PFSK-1 (cell line): ENCODE measurements around the gene SYNPR.

Experiments used
- FOXP2 ChIP-seq: optimal IDR thresholded peaks from 2 replicates; pipeline ENCODE3; 2011; ENCODE audit warnings: borderline replicate concordance, control low read depth, inconsistent platforms; ENCODE audit not compliant: insufficient read depth; ENCODE audit errors: extremely low read length, extremely low read depth
- POLR2AphosphoS5 ChIP-seq: IDR thresholded peaks from 2 replicates; pipeline ENCODE4 v1.6.1; 2012; ENCODE audit warnings: low read depth, mild to moderate bottlenecking, control low read depth, low read length, moderate library complexity
- REST ChIP-seq, 2 experiments: IDR thresholded peaks; 2 replicates each; pipeline versions ENCODE4 v1.6.1 to v1.8.0; 2011 to 2012; ENCODE audit warnings: low read depth in 2 of 2, low read length in 2 of 2, control low read depth in 1 of 2, inconsistent platforms in 1 of 2, mild to moderate bottlenecking in 1 of 2, moderate library complexity in 1 of 2; ENCODE audit not compliant: insufficient read depth in 1 of 2
- SIN3A ChIP-seq: IDR thresholded peaks from 2 replicates; pipeline ENCODE4 v1.6.1; 2012; ENCODE audit warnings: mild to moderate bottlenecking, low read length, moderate library complexity, borderline replicate concordance; ENCODE audit not compliant: insufficient read depth
- TAF1 ChIP-seq: IDR thresholded peaks from 2 replicates; pipeline ENCODE4 v1.6.1; 2012; ENCODE audit warnings: low read length, control low read depth, borderline replicate concordance; ENCODE audit not compliant: insufficient read depth

Gene SYNPR

GRCh38 chr3:63303238-63303637 is 25.1 kb downstream of the SYNPR start:
- TF ChIP-seq FOXP2 (no peak), POLR2AphosphoS5 (no peak), TAF1 (no peak), SIN3A (no peak), REST (IDR thresholded peaks at IDR 0.05; ENCODE audit: insufficient read depth in 1 of 2, low read depth in 2 of 2, low read length in 2 of 2) (no peak)

GRCh38 chr3:63304421-63304820 is 26.3 kb downstream of the SYNPR start:
- TF ChIP-seq SIN3A (no peak), REST (IDR thresholded peaks at IDR 0.05; ENCODE audit: insufficient read depth in 1 of 2, low read depth in 2 of 2, low read length in 2 of 2) (no peak), POLR2AphosphoS5 (no peak), TAF1 (no peak), FOXP2 (no peak)

GRCh38 chr3:63308072-63308471 is 30.0 kb downstream of the SYNPR start:
- TF ChIP-seq FOXP2: no peak
- no peak for TF ChIP-seq REST (IDR thresholded peaks at IDR 0.05; ENCODE audit: insufficient read depth in 1 of 2, low read depth in 2 of 2, low read length in 2 of 2)
- no peak for TF ChIP-seq TAF1
- no peak for TF ChIP-seq POLR2AphosphoS5
- TF ChIP-seq SIN3A: no peak

- TF ChIP-seq POLR2AphosphoS5: no peak
- TF ChIP-seq FOXP2: no peak
- no peak for TF ChIP-seq TAF1
- no peak for TF ChIP-seq REST (IDR thresholded peaks at IDR 0.05; ENCODE audit: insufficient read depth in 1 of 2, low read depth in 2 of 2, low read length in 2 of 2)
- TF ChIP-seq SIN3A: no peak
Measured at GRCh38 chr3:63309768-63310167, 31.7 kb downstream of the SYNPR start.

GRCh38 chr3:63323766-63324165 is 45.7 kb downstream of the SYNPR start:
- TF ChIP-seq FOXP2 (no peak), TAF1 (no peak), REST (IDR thresholded peaks at IDR 0.05; ENCODE audit: insufficient read depth in 1 of 2, low read depth in 2 of 2, low read length in 2 of 2) (no peak)
